ENCODE data around the gene NUP93.

DNA sequence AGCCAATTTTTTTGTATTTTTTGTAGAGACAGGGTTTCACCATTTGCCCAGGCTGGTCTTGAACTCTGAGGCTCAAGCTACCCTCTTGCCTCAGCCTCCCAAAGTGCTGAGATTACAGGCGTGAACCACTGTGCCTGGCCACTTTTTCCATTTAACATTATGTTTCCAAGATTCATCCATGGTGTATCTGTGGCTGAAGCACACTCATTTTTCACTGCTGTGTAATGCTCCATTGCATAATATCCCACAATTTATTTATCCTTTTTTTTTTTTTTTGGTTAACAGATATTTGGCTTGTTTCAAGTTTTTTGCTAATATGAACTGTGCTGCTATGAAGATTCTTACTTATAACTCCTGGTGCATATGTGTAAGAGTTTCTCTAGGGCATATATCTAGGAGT is 1.9 kb upstream of the NUP93 start:
- TF ChIP-seq, protein P1, sequence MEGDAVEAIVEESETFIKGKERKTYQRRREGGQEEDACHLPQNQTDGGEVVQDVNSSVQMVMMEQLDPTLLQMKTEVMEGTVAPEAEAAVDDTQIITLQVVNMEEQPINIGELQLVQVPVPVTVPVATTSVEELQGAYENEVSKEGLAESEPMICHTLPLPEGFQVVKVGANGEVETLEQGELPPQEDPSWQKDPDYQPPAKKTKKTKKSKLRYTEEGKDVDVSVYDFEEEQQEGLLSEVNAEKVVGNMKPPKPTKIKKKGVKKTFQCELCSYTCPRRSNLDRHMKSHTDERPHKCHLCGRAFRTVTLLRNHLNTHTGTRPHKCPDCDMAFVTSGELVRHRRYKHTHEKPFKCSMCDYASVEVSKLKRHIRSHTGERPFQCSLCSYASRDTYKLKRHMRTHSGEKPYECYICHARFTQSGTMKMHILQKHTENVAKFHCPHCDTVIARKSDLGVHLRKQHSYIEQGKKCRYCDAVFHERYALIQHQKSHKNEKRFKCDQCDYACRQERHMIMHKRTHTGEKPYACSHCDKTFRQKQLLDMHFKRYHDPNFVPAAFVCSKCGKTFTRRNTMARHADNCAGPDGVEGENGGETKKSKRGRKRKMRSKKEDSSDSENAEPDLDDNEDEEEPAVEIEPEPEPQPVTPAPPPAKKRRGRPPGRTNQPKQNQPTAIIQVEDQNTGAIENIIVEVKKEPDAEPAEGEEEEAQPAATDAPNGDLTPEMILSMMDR (IDR thresholded peaks at IDR 0.05), result no peak
- TF ChIP-seq POLR2AphosphoS5 (IDR thresholded peaks at IDR 0.05), result no peak
- TF ChIP-seq POLR2A (IDR thresholded peaks at IDR 0.05), result no peak

All from prostate gland (tissue), 2 donors.